SK-N-SH (cell line): ENCODE measurements around the gene CHST11. TPM values are rescaled to one million over a fixed set of nuclear protein-coding genes. Genes with fewer than 3 reads are reported as not detected.

ENCODE experiments used
- CTCF ChIA-PET: fragments of 300-600, 350-600 bp; formaldehyde crosslinking; extraction: SDS; loops from one replicate; lab custom pipeline; 2021; lab: Yijun Ruan, JAX
- POLR2A ChIA-PET: fragments of 350-600 bp; sonication (Branson Sonifier 250); formaldehyde crosslinking; extraction: SDS; loops from one replicate; lab custom pipeline; 2020; ENCODE audit warnings: antibody characterized with exemption, inconsistent platforms; lab: Yijun Ruan, JAX
- DNase-seq: peaks from one replicate; pipeline ENCODE4 v3.0.0; 2012
- H2AFZ ChIP-seq: fragments of 200-600 bp; sonication (generic); 2 replicates; pipeline ENCODE4 v1.8.1; 2016; ENCODE audit warnings: antibody characterized with exemption, mild to moderate bottlenecking, low read depth
- H3F3A ChIP-seq: fragments of 200-600 bp; sonication (generic); replicated peaks from 2 replicates; pipeline ENCODE3; 2016; ENCODE audit warnings: antibody characterized with exemption, mild to moderate bottlenecking; ENCODE audit not compliant: insufficient read depth
- H3K27ac ChIP-seq, 2 experiments: fragments of 200-500 bp in 1 of 2; fragments of 200-600 bp in 1 of 2; sonication (Bioruptor generic) in 1 of 2; sonication (generic), shearing (Covaris generic) in 1 of 2; 2 replicates each; pipeline versions ENCODE4 v1.5.1 to v1.6.1; 2014 to 2016; ENCODE audit warnings: low read depth in 2 of 2, inconsistent platforms in 1 of 2, low read length in 1 of 2, mild to moderate bottlenecking in 1 of 2, mixed read lengths in 1 of 2
- H3K27me3 ChIP-seq: fragments of 200-600 bp; sonication (generic), shearing (Covaris generic); 2 replicates; pipeline ENCODE4 v1.6.1; 2016; ENCODE audit warnings: mixed run types; ENCODE audit not compliant: insufficient read depth
- H3K36me3 ChIP-seq, 2 experiments: fragments of 200-500 bp in 1 of 2; fragments of 200-600 bp in 1 of 2; sonication (Bioruptor generic) in 1 of 2; sonication (generic) in 1 of 2; replicated peaks in 1 of 2; 2 replicates each; pipeline versions ENCODE3 to v1.5.1; 2014 to 2016; ENCODE audit warnings: low read length in 1 of 2, mild to moderate bottlenecking in 1 of 2; ENCODE audit not compliant: insufficient read depth in 2 of 2, control insufficient read depth in 1 of 2
- H3K4me1 ChIP-seq, 2 experiments: fragments of 200-500 bp in 1 of 2; fragments of 200-600 bp in 1 of 2; sonication (Bioruptor generic) in 1 of 2; sonication (generic), shearing (Covaris generic) in 1 of 2; 2 replicates each; pipeline versions ENCODE4 v1.5.1 to v1.6.1; 2014 to 2016; ENCODE audit warnings: low read depth in 1 of 2, low read length in 1 of 2, mixed run types in 1 of 2; ENCODE audit not compliant: insufficient read depth in 2 of 2, control insufficient read depth in 1 of 2
- H3K4me2 ChIP-seq: fragments of 200-600 bp; sonication (generic), shearing (Covaris generic); 2 replicates; pipeline ENCODE4 v1.6.1; 2017; ENCODE audit warnings: mixed run types
- H3K4me3 ChIP-seq, 2 experiments: fragments of 200-500 bp in 1 of 2; fragments of 200-600 bp in 1 of 2; sonication (Bioruptor generic) in 1 of 2; sonication (generic), shearing (Covaris generic) in 1 of 2; 2 replicates each; pipeline versions ENCODE4 v1.5.1 to v1.8.1; 2014 to 2016; ENCODE audit warnings: low read depth in 2 of 2, inconsistent platforms in 1 of 2, low read length in 1 of 2, mild to moderate bottlenecking in 1 of 2, mixed read lengths in 1 of 2, moderate library complexity in 1 of 2
- H3K79me2 ChIP-seq: fragments of 200-600 bp; sonication (generic); 2 replicates; pipeline ENCODE4 v1.8.1; 2017; ENCODE audit warnings: mild to moderate bottlenecking; ENCODE audit not compliant: insufficient read depth
- H3K9ac ChIP-seq: fragments of 200-600 bp; sonication (generic); 2 replicates; pipeline ENCODE4 v1.6.1; 2017; ENCODE audit warnings: mixed run types
- H3K9me2 ChIP-seq: fragments of 200-600 bp; sonication (generic); 2 replicates; pipeline ENCODE4 v1.6.1; 2017; ENCODE audit warnings: mixed run types
- H3K9me3 ChIP-seq: fragments of 200-600 bp; sonication (generic); 2 replicates; pipeline ENCODE4 v1.6.1; 2017; ENCODE audit warnings: mixed run types, mild to moderate bottlenecking, moderate library complexity
- H4K20me1 ChIP-seq: fragments of 200-600 bp; sonication (generic); 2 replicates; pipeline ENCODE4 v1.6.1; 2017; ENCODE audit warnings: mild to moderate bottlenecking, mixed run types; ENCODE audit not compliant: insufficient read depth
- ELF1 ChIP-seq: IDR thresholded peaks from 2 replicates; pipeline ENCODE4 v1.4.0; 2012
- FOSL2 ChIP-seq: IDR thresholded peaks from 2 replicates; pipeline ENCODE4 v1.4.0; 2012; ENCODE audit warnings: low read depth, mild to moderate bottlenecking, moderate library complexity, borderline replicate concordance
- FOXM1 ChIP-seq: IDR thresholded peaks from 2 replicates; pipeline ENCODE4 v1.4.0; 2012; ENCODE audit warnings: low read depth, mild to moderate bottlenecking
- GABPA ChIP-seq: IDR thresholded peaks from 2 replicates; pipeline ENCODE4 v1.4.0; 2012; ENCODE audit warnings: low read depth, mild to moderate bottlenecking
- GATA2 ChIP-seq: sonication (generic); formaldehyde crosslinking; IDR thresholded peaks from 2 replicates; pipeline ENCODE4 v1.5.0; 2020; ENCODE audit warnings: mild to moderate bottlenecking, missing genetic modification reagents
- JUND ChIP-seq: IDR thresholded peaks from 2 replicates; pipeline ENCODE4 v1.4.0; 2012
- NFIC ChIP-seq: IDR thresholded peaks from 2 replicates; pipeline ENCODE4 v1.4.0; 2012; ENCODE audit warnings: borderline replicate concordance
- NRF1 ChIP-seq: IDR thresholded peaks from 2 replicates; pipeline ENCODE4 v1.6.1; 2012; ENCODE audit warnings: low read depth, mild to moderate bottlenecking, low read length
- RAD21 ChIP-seq: IDR thresholded peaks from 2 replicates; pipeline ENCODE4 v1.6.1; 2012; ENCODE audit warnings: mild to moderate bottlenecking, low read length
- RXRA ChIP-seq: IDR thresholded peaks from 2 replicates; pipeline ENCODE4 v1.4.0; 2012; ENCODE audit warnings: low read depth, mild to moderate bottlenecking, borderline replicate concordance
- SIN3A ChIP-seq: IDR thresholded peaks from 2 replicates; pipeline ENCODE4 v1.6.1; 2012; ENCODE audit warnings: low read depth, mild to moderate bottlenecking, low read length, moderate library complexity, borderline replicate concordance
- SMC3 ChIP-seq: IDR thresholded peaks from 2 replicates; pipeline ENCODE4 v1.6.1; 2012; ENCODE audit warnings: low read depth, low read length, improper control_type of control experiment
- TCF12 ChIP-seq: IDR thresholded peaks from 2 replicates; pipeline ENCODE4 v1.4.0; 2012
- TEAD4 ChIP-seq: IDR thresholded peaks from 2 replicates; pipeline ENCODE4 v1.4.0; 2012; ENCODE audit warnings: mild to moderate bottlenecking, borderline replicate concordance; ENCODE audit not compliant: insufficient read depth
- polyA plus RNA-seq, 3 experiments: library from polyadenylated mRNA; depleted of rRNA; stranded (reverse); fragments of >200 nt; gene quantifications; 2 replicates each; pipeline ENCODE4 v1.2.3, GENCODE V29; 2012
- TF ChIP-seq, protein P1 (sequence below): IDR thresholded peaks from 2 replicates; pipeline ENCODE4 v1.4.0; 2012; ENCODE audit warnings: low read depth, borderline replicate concordance
- TF ChIP-seq, protein P2 (sequence below): fragments of 150-350 bp; IDR thresholded peaks from 2 replicates; pipeline ENCODE4 v1.6.1; 2017; ENCODE audit warnings: antibody characterized with exemption, low read length, low read depth, borderline replicate concordance
- TF ChIP-seq, protein P3 (sequence below): fragments of 200-600 bp; sonication (generic); IDR thresholded peaks from 2 replicates; pipeline ENCODE4 v1.6.1; 2017; ENCODE audit warnings: antibody characterized with exemption, mild to moderate bottlenecking, moderate library complexity

CHST11 gene
- polyA plus RNA-seq, 1 of the 3 experiments (the other 2 are of a cell fraction): 18.6 TPM

DNA sequence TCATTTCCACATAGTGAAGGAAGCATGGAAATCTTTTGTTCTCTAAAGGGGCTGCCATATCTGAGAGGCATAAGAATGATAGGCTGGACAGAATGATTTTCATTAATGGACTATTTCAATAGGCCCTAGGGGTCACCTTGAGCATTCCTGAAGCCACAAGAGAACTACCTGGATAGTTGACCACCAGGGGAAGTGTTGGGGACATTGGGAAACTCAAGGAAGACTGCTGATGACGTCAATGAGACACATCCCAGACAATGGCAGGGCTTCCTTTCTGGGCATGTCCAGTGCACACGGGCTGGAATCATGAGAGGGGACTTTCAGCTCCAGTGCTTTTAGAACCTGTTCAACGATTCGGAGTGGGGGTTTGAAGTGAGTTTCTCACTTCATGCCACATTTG is 48.8 kb upstream of the CHST11 start (continued):
- no peak for TF ChIP-seq RXRA
- TF ChIP-seq, protein P1, sequence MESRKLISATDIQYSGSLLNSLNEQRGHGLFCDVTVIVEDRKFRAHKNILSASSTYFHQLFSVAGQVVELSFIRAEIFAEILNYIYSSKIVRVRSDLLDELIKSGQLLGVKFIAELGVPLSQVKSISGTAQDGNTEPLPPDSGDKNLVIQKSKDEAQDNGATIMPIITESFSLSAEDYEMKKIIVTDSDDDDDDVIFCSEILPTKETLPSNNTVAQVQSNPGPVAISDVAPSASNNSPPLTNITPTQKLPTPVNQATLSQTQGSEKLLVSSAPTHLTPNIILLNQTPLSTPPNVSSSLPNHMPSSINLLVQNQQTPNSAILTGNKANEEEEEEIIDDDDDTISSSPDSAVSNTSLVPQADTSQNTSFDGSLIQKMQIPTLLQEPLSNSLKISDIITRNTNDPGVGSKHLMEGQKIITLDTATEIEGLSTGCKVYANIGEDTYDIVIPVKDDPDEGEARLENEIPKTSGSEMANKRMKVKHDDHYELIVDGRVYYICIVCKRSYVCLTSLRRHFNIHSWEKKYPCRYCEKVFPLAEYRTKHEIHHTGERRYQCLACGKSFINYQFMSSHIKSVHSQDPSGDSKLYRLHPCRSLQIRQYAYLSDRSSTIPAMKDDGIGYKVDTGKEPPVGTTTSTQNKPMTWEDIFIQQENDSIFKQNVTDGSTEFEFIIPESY: no peak
- TF ChIP-seq TEAD4: no peak
- TF ChIP-seq FOXM1: no peak

DNA sequence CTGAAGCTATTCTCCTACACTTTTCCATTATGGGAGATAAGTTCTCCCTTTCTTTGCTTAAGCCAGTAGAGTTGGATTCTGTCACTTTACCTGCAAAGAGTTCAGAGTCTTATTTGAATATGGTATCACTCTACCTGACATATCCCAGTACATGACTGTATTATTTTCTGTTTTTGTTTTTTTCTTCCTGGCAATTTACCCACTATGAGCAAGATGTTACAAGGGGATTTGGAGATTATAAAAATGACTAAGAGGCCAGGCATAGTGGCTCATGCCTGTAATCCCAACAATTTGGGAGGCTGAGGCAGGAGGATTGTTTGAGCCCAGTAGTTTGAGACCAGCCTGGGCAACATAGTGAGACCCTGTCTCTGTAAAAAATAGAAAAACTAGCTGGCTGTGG is 46.4 kb upstream of the CHST11 start:
- no peak for DNase-seq
- Histone ChIP-seq H3K27me3 (no peaks in the 10 kb centered on the region), H3K79me2 (no peaks in the 10 kb centered on the region), H2AFZ (no peak overlapping the region), H3K9me3 (no peaks in the 10 kb centered on the region), H3K9ac (no peak overlapping the region), H3K27ac (no peak overlapping the region), H3K9me2 (no peaks in the 10 kb centered on the region), H3K4me3 (no peak overlapping the region), H3K4me2 (no peak overlapping the region), H4K20me1 (no peaks in the 10 kb centered on the region), H3K36me3 (no peaks in the 10 kb centered on the region), H3K4me1 (peaks cover 0 to 12% of the 10 kb centered on the region in 2 experiments; a peak in 2 of 4 replicates), H3F3A (no peaks in the 10 kb centered on the region)
- ChIA-PET CTCF (interaction anchor here (0.7 kb wide), 1 partner anchor 722 kb away, joined by 3 read pairs; no protein-coding TSS in a partner anchor), POLR2A (no interaction called here)
- no peak for TF ChIP-seq SIN3A
- no peak for TF ChIP-seq NFIC
- TF ChIP-seq GABPA: no peak
- TF ChIP-seq RAD21: no peak
- TF ChIP-seq, protein P2, sequence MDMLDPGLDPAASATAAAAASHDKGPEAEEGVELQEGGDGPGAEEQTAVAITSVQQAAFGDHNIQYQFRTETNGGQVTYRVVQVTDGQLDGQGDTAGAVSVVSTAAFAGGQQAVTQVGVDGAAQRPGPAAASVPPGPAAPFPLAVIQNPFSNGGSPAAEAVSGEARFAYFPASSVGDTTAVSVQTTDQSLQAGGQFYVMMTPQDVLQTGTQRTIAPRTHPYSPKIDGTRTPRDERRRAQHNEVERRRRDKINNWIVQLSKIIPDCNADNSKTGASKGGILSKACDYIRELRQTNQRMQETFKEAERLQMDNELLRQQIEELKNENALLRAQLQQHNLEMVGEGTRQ: no peak
- TF ChIP-seq SMC3: no peak
- TF ChIP-seq ELF1: no peak
- TF ChIP-seq JUND: no peak
- TF ChIP-seq, protein P3, sequence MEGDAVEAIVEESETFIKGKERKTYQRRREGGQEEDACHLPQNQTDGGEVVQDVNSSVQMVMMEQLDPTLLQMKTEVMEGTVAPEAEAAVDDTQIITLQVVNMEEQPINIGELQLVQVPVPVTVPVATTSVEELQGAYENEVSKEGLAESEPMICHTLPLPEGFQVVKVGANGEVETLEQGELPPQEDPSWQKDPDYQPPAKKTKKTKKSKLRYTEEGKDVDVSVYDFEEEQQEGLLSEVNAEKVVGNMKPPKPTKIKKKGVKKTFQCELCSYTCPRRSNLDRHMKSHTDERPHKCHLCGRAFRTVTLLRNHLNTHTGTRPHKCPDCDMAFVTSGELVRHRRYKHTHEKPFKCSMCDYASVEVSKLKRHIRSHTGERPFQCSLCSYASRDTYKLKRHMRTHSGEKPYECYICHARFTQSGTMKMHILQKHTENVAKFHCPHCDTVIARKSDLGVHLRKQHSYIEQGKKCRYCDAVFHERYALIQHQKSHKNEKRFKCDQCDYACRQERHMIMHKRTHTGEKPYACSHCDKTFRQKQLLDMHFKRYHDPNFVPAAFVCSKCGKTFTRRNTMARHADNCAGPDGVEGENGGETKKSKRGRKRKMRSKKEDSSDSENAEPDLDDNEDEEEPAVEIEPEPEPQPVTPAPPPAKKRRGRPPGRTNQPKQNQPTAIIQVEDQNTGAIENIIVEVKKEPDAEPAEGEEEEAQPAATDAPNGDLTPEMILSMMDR: no peak
- TF ChIP-seq NRF1: no peak
- TF ChIP-seq GATA2 (CRISPR knock-in tag): no peak
- TF ChIP-seq, protein P1: no peak
- TF ChIP-seq TCF12: no peak
- TF ChIP-seq TEAD4: no peak
- TF ChIP-seq FOSL2: no peak
